HG03103 (cell line): Measurements from ENCODE around the gene RAI1.
"Not testable (repeated sequence)": the region's sequence is repeated elsewhere in the genome, so short reads cannot be mapped to it uniquely, and the experiment has no call there.

Experiments used
- ATAC-seq: cut with Tn5 transposase; IDR thresholded peaks from one replicate; pipeline ENCODE4 v1.9.1; 2021; ENCODE audit warnings: low read depth; ENCODE audit not compliant: unreplicated experiment

The RAI1 gene

DNA sequence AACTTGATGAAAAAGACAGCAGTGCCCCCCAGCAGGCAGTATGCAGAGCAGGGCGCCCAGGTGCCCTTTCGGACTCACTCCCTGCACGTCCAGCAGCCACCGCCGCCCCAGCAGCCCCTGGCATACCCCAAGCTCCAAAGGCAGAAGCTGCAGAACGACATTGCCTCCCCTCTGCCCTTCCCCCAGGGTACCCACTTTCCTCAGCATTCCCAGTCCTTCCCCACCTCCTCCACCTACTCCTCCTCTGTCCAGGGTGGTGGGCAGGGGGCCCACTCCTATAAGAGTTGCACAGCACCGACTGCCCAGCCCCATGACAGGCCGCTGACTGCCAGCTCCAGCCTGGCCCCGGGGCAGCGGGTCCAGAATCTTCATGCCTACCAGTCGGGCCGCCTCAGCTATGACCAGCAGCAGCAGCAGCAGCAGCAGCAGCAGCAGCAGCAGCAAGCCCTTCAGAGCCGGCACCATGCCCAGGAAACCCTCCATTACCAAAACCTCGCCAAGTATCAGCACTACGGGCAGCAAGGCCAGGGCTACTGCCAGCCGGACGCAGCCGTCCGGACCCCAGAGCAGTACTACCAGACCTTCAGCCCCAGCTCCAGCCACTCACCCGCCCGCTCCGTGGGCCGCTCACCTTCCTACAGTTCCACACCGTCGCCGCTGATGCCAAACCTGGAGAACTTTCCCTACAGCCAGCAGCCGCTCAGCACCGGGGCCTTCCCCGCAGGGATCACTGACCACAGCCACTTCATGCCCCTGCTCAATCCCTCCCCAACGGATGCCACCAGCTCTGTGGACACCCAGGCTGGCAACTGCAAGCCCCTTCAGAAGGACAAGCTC, 112.3 kb downstream of the RAI1 start:
- no peak for ATAC-seq

DNA sequence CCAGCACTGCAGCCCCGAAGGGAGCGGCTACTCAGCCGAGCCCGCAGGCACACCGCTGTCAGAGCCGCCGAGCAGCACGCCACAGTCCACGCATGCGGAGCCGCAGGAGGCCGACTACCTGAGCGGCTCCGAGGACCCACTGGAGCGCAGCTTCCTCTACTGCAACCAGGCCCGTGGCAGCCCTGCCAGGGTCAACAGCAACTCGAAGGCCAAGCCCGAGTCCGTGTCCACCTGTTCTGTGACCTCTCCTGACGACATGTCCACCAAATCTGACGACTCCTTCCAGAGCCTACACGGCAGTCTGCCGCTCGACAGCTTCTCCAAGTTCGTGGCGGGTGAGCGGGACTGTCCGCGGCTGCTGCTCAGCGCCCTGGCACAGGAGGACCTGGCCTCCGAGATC, 113.1 kb downstream of the RAI1 start:
- no peak for ATAC-seq

- ATAC-seq, result no peak
These were observed 114.0 kb downstream of the RAI1 start for GRCh38 chr17:17795296-17795695.

GRCh38 chr17:17795946-17796786, 114.9 kb downstream of the RAI1 start:
- no peak for ATAC-seq

GRCh38 chr17:17796787-17797061, 115.5 kb downstream of the RAI1 start:
- no peak for ATAC-seq

DNA sequence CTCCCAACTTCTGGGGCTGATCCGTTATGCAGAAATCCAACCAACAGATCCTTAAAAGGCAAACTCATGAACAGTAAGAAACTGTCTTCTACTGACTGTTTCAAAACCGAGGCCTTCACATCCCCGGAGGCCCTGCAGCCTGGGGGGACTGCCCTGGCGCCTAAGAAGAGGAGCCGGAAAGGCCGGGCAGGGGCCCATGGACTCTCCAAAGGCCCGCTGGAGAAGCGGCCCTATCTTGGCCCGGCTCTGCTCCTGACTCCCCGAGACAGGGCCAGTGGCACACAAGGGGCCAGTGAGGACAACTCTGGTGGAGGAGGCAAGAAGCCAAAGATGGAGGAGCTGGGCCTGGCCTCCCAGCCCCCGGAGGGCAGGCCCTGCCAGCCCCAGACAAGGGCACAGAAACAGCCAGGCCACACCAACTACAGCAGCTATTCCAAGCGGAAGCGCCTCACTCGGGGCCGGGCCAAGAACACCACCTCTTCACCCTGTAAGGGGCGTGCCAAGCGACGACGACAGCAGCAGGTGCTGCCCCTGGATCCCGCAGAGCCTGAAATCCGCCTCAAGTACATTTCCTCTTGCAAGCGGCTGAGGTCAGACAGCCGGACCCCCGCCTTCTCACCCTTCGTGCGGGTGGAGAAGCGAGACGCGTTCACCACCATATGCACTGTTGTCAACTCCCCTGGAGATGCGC, 116.0 kb downstream of the RAI1 start:
- ATAC-seq, result no peak

- no peak for ATAC-seq
These were observed 116.8 kb downstream of the RAI1 start for GRCh38 chr17:17798010-17798556.

DNA sequence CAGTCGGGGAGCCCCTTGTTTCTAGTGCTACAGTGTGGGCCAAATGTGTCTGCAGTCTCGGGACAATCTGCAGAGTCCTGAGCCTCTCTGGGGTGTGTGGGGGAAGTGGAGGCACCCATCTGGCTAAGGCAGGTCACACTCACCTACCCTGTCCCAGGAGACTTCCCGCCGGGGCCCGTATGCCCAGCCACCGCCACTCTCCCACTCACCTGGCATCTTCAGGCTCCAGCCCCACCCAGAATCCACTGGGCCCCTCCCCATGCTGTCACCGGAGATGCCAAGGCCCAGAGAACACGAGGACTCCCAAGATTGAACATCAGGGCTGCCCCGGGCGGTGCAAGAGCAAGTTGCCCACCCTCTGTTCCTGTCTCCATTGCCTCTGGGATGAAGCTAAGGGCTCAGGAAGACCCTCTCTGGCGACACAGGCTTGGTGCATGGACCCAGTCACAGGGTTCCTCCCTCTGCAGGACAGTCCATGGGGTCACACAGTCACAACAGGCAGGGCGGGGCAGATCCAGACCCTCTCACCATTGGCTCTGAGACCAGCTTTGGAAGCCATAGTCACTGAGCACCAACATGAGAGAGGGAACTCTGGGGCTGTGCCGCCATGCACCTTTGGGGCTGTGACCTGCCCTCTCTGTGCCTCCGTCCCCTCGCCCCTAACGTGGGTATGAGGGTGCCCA, 117.5 kb downstream of the RAI1 start:
- ATAC-seq, result no peak

DNA sequence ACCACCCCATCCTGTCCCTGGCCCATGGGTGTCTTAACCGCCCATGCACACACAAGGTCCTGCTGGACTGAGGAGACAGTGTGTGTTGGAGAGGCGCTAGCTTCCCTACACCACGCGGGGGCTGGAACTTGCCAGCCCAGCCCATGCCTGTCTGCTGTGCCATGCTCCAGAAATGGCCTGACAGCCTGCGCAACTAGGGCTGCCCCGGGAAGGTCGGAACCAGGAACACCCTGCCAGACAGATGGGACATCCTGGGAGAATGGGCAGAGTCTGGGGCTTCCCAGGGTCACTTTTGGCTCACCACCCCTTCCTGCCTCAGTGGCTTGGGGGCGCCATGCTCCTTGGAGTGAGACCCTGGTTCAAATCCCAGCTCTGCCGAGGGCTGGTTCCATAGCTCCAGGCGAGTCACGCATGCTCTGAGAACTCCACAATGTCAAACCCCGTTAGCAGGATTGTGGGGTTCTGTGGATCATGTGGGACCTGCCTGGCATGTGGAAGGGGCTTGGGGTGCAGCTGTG, 119.3 kb downstream of the RAI1 start:
- no peak for ATAC-seq

DNA sequence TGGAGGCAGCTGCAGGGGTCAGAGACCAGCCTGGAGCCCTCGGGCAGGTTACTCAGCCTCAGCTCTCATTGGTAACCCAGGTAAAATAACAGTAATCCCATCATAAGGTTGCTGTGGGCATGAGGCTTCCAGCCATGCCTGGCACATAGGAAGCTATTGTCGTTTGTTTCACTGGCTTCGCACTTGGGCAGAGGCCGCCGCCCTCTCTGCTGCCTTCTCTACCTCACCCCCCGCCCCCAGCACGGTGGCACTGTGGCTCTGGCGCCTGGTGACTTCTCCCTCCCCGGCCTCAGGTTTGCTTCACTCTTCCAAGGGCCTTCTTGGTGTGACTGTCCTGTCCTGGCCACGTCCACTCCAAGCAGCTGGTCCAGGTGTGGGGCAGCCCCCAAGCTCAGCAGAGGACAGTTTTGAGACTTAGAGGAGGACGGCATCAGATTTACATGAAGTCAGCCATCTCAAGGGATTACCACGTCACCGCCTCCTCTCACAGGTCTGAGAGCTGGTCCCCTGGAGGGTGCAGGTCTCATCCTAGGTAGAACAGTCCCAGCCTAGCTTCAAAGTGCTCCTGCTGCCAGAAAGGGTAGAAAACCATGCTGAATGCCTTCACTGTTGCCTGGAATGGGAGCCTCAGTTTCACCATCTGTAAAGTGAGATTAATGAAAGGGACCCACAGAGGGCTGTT, 120.7 kb downstream of the RAI1 start:
- no peak for ATAC-seq

DNA sequence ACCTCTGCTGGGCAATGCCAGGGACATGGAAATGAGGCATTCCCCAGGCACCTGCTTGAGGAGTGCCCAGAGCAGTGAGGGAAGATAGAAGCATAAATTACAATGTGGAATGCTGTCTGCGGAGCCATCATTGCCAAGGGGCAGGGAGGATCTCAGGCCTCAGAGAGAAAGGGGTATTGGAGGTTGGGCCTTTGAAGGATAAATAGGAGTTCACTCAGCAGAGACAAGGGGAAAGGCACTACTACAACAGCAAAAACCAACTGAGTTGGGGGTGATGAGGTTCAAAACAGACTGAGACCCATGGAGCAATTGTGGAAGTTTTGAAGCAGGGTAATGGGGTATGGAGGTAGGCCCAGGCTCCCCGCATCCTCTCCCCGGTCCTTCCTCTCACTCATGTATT, 122.7 kb downstream of the RAI1 start:
- ATAC-seq, result no peak

DNA sequence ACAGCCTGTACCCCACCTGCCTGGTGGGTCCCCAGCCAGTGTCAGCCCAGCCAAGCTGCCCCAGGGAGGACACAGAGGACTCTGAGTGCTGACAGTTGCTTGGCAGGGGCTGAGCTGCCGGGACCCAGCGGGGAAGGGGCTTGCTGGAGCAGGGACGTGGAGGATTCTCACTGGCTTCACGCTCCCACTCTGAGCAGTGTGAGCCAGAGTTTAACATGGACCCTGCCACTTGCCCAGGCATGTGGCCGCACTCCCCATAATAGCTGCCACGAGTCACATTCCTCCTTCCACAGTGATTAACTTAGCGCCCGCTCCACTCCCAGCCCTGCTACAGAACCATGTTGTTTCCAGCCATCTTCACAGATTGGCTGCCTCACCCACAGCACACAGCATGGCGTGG, 124.3 kb downstream of the RAI1 start:
- no peak for ATAC-seq

DNA sequence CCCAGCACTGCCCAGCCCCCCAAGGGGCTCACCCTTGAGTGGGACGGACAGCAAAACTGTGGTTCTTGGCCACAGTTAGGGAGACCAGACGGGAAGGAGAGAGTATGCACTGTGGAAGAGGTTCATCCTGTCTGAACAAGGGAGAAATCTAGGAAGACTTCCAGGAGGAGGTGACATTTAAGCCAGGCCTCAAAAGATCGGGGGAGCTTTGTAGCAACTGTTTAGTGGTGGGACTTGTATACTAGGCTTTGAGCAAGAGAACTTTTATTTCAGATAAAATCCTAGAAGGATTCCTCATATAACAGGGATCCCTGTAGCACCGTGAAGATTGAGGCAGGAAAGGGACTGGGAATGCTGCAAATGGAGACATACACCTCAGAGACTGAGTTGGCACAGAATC, 124.8 kb downstream of the RAI1 start:
- ATAC-seq, result no peak

- no peak for ATAC-seq
These were observed 125.5 kb downstream of the RAI1 start for GRCh38 chr17:17806611-17807274.

- no peak for ATAC-seq
These were observed 126.2 kb downstream of the RAI1 start for GRCh38 chr17:17807440-17807839.

GRCh38 chr17:17808200-17808599, 126.9 kb downstream of the RAI1 start:
- ATAC-seq, result not testable (repeated sequence)

DNA sequence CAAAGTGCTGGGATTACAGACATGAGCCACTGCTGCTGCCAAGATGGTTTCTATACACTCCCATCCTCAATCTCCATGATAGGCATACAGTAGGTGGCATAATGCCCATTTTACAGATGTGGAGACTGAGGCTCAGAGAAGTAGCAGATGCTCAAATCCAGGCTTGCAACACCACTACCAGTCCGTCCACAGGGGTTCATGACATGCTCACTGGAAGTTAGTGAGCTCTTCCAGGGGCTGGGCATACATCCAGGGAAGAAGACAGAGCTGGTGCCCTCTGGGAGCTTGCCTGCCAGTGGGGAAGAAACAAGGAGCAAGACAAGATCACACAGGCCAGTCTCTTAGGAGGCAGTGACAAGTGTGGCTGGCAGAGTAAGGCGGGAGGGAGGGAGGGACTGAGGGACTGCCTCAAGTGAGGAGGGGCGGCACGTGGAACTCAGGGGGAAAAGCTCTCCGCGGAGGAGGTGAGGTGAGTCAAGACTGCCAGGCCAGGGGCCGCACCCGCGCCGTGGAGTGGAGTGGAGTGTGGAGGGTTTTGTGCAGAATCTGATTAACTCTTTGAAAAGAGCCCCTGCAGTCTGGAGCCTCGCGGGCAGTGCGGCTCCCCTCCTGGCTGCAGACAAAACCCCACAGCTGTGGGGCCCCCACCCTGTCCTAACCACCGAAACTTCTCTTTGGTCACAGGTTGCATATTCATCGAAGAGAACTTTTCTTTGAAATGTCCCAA, 127.6 kb downstream of the RAI1 start:
- no peak for ATAC-seq

- ATAC-seq, result no peak
These were observed 128.3 kb downstream of the RAI1 start for GRCh38 chr17:17809531-17810083.
